GM12874 (cell line): ENCODE data around the gene RNH1.

ENCODE experiments used
- TF ChIP-seq, protein P1 (sequence below): IDR thresholded peaks from 2 replicates; pipeline ENCODE4 v1.5.1; 2011; ENCODE audit warnings: low read depth, mild to moderate bottlenecking, control low read depth, low read length, moderate library complexity; ENCODE audit not compliant: insufficient read depth

Gene RNH1

GRCh38 chr11:531919-532526 is 25.0 kb upstream of the RNH1 start:
- TF ChIP-seq, protein P1, sequence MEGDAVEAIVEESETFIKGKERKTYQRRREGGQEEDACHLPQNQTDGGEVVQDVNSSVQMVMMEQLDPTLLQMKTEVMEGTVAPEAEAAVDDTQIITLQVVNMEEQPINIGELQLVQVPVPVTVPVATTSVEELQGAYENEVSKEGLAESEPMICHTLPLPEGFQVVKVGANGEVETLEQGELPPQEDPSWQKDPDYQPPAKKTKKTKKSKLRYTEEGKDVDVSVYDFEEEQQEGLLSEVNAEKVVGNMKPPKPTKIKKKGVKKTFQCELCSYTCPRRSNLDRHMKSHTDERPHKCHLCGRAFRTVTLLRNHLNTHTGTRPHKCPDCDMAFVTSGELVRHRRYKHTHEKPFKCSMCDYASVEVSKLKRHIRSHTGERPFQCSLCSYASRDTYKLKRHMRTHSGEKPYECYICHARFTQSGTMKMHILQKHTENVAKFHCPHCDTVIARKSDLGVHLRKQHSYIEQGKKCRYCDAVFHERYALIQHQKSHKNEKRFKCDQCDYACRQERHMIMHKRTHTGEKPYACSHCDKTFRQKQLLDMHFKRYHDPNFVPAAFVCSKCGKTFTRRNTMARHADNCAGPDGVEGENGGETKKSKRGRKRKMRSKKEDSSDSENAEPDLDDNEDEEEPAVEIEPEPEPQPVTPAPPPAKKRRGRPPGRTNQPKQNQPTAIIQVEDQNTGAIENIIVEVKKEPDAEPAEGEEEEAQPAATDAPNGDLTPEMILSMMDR = no peak

- TF ChIP-seq, protein P1 = no peak
These were observed 24.2 kb upstream of the RNH1 start for GRCh38 chr11:530960-531831.

DNA sequence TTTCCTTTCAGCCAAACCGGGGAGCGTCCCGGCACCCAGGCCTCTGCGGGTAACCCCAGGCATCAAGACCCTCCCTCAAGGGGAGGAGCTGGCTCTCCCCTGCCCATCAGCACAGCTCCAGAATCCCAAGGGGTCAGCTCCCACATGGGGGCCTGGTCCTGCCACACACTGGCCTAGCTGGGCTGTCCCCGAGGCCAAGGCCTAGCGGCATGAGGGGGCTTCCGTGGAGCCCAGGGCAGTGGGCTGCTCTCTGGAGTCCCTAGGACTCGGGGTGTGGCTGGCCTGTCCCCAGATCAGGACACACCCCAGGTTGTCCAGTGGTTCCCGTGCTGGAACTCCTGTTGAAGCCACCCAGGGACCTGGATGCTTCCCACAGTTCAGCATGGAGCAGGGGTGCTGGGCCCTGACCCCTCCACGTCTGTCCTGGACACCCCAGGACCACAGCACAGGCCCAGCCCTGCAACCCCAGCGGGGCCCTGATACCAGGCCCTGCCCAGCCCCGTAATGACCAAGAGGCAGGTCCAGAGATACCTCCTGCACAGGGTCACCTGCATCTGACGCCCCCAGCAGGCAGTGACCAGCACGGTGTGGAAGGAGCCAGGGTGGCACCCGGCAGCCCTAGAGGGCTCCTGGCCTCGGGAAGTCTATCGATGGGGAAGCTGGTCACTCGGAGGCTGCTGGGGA is 22.8 kb upstream of the RNH1 start:
- TF ChIP-seq, protein P1 = no peak

DNA sequence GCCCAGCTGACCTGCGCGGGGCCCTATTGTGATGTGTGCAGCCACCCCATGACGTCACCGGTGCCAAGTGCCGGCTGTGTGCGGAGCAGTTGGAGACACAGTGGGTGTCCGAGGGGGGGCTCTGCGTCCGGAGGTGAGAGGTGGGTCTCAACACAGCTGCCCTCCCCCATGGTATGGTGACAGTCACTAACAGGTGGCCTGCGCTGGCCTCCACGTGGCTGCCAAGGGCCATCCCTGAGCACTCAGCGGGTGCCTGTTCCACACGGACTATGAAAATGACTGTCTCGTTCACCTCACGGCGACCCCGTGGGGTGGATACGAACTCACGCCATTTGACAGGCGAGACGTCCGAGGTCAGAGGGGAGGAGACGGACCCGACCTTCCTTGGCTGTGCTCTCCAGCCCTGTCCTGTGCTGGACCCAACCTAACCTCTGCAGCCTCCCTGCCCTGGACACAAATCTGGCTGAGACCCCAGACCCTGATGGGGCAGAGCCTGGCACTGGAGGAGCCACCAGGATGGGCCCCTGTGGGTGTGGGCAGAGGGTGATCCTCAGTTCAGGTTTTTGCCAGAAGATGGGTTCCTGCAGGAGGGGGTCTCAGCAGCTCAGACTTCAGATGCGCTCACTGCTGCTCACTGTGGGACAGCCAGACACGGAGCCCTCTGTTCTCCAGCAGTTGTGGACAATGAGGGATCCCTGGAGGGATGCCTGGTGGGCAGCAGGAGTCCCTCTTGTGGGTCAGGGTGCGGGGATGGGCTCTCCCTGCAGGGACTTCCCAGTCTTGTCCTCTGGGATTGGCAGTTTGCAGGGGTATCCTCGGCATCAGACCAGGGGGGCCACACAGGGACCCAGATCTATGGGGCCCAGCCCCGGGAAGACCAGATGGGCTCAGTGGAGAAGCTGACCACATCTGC is 22.0 kb upstream of the RNH1 start:
- TF ChIP-seq, protein P1 = no peak

GRCh38 chr11:528166-528814 is 21.2 kb upstream of the RNH1 start:
- TF ChIP-seq, protein P1 = no peak

GRCh38 chr11:526192-526591 is 19.1 kb upstream of the RNH1 start:
- TF ChIP-seq, protein P1 = no peak
